H54 (cell line): ENCODE measurements around the gene SORCS2.

Source experiments
- DNase-seq: peaks from one replicate; pipeline ENCODE4 v3.0.0; 2011; ENCODE audit warnings: low spot score, mixed read lengths; ENCODE audit not compliant: insufficient read length
- FAIRE-seq: peaks from 3 replicates; lab custom pipeline; 2011; peaks lifted over from hg19 to GRCh38; lab: Jason Lieb, UNC
- POLR2A ChIP-seq: IDR thresholded peaks from 2 replicates; pipeline ENCODE4 v1.6.1; 2011; ENCODE audit warnings: low read depth, mild to moderate bottlenecking, low read length

The SORCS2 gene

DNA sequence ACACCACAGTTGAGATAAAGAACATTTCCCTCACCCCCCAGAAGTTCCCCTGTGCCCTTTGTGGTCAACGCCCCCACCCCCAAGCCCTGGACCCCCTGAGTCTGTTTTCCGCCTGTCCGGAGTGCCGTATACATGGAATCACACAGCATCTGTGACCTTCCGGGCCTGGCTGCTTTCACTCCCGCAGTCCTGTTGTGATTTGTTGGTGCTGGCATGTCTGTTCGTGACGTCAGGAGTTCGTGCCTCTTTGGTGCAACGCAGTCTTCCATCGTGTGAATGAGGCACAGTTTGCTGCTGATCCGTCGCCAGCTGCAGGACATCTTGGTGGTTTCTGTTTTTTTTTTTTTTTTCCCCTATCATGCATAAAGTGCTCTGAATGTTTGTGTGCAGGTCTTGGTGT is 180.3 kb downstream of the SORCS2 start:
- DNase-seq (no peak), FAIRE-seq (no peak)
- TF ChIP-seq POLR2A, result no peak

DNA sequence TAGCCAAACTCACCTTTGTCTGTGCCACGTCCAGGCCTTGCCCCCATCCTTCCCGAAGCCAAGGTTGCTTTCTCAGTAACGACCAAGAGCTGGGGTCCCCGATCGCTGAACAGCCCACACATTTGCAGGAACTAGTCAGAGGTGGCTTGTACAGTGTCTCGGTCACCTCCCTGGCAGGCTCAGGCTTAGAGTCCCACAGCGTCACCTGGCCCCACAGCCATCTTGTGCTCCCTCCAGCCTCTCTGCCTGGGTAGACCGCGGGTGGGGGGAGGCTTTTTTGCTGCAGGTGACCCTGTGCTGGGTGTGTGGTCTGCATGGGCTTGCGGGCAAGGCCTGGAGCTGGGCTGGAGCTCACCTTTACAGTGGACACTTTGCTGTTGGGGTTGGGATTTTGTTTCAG is 182.2 kb downstream of the SORCS2 start:
- DNase-seq (no peak), FAIRE-seq (no peak)
- no peak for TF ChIP-seq POLR2A

DNA sequence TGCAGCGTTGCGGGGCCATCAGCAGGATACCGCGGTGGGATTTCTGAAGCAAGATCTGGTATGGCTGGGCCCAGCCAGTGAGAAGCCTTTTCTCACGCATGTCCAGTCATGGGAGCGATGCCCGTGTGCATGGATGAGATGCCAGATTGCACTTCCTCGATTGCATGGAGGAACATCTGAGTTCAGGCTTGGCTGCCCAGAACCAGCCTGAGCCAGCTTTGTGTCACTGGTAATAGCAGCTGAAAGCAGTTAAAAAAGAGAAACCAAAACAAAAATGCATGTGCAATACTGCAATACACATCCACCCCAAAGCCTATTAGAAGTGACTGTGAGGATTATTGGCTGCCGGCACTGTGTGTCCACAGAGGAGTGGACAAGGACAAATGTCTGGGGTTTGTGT is 183.1 kb downstream of the SORCS2 start:
- no peak for FAIRE-seq
- no peak for DNase-seq

DNA sequence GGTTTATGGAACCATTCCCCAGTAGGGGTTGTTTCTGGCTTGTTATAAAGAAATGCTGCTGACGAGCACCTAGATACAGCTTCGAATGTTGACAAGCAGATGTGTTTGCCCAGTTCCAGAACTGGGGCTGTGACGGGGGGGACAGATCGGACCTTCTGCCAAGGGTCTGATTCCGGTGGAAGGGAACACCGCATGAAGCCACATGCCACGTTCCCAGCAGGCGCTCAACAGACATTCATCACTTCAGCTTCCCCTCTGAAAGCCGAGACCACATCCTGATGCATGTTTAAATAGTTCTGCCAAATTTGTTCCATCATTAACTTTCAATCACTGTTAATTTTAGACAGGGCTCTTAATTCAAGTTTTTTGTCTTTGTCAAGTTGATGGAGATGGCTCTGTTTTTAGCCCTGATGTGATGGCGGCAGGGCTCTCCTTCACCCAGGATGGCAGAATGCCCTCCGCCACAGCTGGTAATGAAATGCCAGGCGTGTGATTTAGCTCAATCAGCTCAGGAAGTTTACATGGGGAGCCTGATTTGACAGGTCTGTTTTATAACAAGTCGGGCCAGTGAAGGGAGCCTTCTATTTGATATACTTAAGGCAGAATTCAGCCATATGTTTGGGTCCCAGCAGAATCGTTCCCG is 185.0 kb downstream of the SORCS2 start:
- DNase-seq (no peak), FAIRE-seq (no peak)
- TF ChIP-seq POLR2A, result no peak

More for the DNA sequence above, 183.1 kb downstream of the SORCS2 start:
- TF ChIP-seq POLR2A, result no peak

DNA sequence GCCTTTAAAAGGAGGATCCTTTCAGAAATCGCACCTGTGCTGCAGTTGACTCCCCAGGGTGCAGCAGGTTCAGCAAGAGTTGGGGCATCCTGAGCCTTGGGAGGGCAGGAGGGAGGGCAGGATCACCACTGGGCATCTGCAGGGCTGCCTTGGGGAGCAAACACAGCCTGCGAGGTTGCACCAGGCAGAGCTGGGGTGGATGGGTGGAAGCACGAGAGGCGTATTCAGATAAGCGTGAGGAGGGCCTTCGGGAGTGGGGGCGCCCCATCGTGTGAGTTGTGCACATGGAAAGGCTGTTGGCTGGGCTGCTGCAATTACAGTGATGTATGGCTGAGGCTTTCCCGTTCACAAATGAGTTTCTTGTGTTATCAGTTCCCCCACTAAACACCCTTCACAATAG is 186.8 kb downstream of the SORCS2 start:
- no peak for TF ChIP-seq POLR2A
- no peak for FAIRE-seq
- no peak for DNase-seq

DNA sequence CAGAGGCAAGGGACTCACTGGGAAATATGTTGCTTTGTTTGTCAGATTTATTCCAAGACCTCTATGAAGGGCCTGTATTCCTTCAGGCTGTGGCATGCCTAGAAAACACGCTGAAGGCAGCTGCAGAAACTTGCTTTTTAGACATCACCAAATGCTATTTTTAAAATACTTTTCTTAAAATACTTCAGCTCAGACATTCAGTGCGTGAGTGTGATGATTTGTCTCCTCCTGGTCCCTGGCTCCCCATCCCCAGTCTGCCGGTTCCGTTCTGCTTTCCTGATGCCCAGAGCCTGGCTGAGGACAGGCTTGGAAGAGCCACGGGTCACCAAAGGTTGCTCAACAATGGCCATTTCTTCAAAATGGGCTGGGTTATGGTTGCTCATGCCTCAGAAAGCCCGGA is 187.4 kb downstream of the SORCS2 start:
- no peak for DNase-seq
- no peak for TF ChIP-seq POLR2A
- no peak for FAIRE-seq

DNA sequence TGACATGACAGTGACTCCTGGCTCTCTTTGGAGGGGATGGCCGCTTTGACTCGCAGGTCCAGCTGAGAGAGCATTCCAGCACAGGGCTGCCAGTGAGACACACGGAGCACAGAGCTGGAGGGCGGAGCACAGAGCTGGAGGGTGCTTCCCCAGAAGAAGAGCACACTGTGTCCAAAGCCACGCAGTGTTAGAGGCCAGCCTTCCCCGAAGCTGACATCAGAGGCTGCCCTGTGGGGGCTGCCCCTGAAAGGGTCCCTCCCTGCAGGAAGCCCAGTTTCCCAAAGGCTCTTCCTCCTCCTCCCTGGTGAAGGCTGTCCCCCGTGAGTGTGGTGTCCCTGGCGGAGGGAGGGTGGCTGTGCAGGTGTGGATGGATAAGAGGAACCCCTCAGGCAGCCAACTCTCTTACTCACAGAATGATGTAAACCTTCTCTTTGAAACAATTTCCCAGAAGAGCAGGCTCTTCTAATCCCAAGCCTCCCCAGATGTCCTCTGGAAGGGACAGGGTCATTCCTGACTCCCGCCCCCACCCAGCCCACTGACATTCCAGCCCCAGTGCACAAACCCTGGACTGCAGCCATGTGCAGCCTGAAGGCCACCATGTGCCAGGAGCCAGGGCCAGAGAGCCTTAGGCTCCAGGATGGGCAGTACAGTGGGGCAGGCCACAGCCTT is 189.0 kb downstream of the SORCS2 start:
- DNase-seq, result no peak
- FAIRE-seq, result no peak
- TF ChIP-seq POLR2A, result no peak

DNA sequence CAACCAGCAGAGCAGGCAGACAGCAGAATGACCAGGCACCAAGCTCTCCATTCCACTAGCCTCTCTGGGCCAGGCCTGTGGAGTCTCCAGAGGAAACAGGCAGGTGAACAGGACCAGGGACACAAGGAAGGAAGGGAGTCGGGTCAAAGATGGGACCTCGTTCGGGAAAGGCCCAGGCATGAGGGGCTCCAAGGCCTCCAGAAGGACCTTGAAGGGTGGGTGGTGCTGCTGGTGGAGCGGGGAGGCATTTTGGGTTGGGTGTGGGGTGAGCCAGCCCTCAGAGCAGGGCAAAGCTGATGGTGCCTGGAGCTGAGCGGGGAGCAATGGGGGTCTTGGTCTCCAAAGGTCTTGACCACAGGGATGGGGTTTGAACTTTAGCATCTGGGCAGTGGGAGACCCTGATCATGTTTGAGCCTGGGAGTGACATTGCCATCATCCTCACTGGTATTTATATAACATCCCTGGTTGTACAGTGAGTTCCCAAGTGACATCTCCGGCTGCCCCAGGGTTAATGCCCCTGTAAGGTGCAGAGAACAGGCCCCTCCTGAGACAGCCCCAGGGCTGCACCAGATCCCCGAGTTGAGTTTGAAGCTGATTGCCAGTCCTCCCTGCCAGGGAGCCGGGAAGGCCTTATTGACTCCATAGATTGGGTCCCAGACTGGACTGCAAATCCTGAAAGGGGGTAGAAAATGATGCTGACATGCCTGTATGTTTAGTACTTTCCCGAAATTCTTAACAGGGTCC is 189.7 kb downstream of the SORCS2 start:
- FAIRE-seq (no peak), DNase-seq (no peak)
- no peak for TF ChIP-seq POLR2A

DNA sequence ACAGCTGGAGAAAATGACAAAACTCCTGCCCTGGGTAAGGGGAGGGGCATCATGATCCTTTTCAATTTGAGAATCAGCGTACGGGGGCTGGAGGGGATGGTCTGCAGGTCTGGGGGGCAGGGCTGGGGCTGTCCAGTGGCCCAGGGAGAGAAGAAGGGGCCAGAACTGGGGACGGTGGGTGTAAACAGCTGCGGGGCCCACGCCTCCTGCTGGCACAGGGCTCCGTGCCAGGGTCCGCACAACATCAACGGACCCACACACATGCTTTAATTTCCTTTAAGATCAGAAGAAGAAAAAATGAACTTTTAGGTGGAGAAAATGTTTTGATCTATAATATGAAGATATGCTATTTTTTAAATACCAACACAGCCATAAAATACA is 190.3 kb downstream of the SORCS2 start:
- no peak for TF ChIP-seq POLR2A
- DNase-seq (no peak), FAIRE-seq (no peak)

DNA sequence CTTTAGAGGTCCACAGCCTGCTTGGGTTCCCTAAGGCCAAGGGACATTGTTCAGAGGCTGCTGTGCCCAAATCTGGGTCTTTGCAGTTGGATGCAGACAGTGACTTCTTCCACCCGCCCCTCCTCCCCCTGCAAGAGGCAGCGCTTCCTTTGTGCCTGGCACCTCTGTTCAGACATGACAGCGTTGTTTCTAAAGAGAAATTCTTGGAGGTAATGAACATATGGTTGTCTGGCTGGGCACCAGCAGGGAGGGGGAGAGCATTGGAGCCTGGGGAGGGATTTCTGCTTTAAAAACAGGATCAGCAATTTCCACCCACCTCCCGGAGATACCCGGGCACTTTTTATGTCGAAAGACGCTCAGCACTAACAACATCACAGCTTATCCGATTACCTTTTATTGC is 190.9 kb downstream of the SORCS2 start:
- no peak for TF ChIP-seq POLR2A
- DNase-seq (no peak), FAIRE-seq (no peak)

DNA sequence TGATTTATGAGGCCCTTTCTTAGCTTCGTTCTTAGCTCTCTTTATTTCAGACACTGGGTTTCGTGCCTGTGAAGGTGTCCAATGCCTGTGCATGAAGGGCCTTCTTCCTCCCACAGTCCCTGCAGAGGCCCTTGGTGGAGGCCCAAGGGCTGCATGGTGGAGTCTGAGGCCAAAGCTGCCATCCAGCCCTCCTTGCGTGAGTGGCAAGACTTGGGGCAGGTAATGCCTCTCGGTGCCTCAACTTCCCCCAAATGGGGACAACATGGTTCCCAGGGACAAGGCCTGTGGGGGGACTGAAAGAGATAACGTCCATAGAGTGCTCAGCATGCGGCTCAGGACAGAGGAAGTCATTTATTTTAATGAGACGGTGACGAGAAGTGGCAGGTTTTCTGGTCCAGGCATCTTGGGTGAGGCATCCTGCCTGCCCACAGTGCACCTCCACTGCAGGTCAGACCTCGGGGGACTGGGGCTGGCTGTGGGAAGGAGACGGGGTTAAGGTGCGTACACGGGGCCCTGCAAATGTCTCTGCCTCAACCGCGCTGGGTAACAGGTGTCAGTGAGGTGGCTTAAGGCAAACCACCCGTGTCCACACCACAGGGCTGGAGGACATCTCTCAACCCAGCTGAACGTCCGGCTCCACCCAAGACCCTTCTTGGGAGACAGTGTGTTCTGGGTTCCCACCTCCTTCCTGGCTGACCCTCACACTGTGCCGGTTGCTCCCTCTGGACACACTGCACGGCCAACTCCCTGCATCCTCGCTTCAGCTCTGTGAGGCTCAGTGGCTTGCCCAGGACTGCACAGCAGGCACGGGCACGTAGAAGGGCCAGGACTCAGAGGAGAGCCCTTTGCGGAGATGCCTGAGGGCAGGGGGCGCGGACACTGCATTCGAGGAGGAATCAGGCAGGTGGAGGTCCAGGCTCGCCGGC is 191.9 kb downstream of the SORCS2 start:
- DNase-seq, result no peak
- FAIRE-seq, result no peak
- no peak for TF ChIP-seq POLR2A

DNA sequence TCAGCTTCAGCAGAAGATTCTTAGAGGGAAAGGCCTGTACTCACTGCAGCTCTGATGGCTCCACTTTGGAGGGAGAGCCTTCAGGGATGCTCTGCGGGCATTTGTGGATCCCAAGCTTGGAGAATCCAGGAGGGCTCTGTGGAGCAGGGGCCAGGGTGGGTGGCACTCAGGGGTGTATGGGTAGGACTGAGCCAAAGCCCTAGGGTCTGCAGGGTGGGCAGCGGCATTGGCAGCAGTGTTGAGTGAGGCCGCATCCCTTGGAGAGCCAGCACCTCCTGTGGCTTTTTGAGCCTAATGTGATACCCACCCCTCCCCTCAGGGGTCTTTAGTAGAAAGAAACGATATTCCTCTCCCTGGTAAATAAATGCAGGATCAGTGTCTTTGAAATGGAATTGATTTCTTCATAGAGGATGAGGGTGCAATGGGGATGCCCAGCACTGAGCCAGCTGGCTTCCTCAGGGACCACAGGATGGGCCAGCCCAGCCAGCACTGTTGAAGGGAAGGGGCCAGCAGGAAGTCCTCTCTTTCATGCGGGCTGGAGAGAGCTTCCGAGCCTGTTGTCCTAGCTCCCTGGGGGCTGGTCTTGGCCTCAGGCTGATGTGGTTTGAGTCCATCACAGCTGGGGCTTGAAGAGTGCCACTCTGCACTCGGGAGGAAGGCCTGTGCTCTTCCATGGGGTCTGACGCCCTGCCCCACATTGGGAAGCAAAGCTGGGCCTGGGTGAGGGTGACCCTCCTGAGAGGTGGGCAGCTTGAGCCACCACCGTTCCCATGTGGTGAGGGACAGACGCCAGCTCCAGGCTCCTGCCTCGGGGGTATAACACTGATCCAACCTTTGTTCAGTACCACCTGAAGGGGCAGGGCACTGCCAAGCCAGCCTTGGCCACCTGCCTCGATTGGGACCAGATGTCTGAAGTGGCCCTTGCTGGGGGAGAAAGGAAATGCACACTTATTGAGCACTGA is 192.9 kb downstream of the SORCS2 start:
- no peak for FAIRE-seq
- no peak for TF ChIP-seq POLR2A
- DNase-seq, result no peak
